Endodermal cell (in vitro differentiated cells): ENCODE measurements around the gene ZBTB16. TPM values are rescaled to one million over a fixed set of nuclear protein-coding genes. Genes with fewer than 3 reads are reported as not detected.

Experiments used
- DNase-seq: peaks from one replicate; pipeline ENCODE4 v3.0.0-alpha.2; 2017
- H3K27ac ChIP-seq: 2 replicates; pipeline ENCODE4 v1.5.1; 2013; ENCODE audit warnings: mild to moderate bottlenecking, low read depth, low read length, moderate library complexity
- H3K27me3 ChIP-seq: 2 replicates; pipeline ENCODE4 v1.6.1; 2013; ENCODE audit warnings: mild to moderate bottlenecking, low read length, moderate library complexity; ENCODE audit not compliant: insufficient read depth, control insufficient read depth, poor library complexity, severe bottlenecking
- H3K36me3 ChIP-seq: 2 replicates; pipeline ENCODE4 v1.7.0; 2013; ENCODE audit warnings: mild to moderate bottlenecking, low read length, moderate library complexity; ENCODE audit not compliant: control insufficient read depth, insufficient read depth
- H3K4me1 ChIP-seq: one replicate; pipeline ENCODE4 v1.7.0; 2013; ENCODE audit warnings: low read length; ENCODE audit not compliant: control insufficient read depth, insufficient read depth
- H3K4me3 ChIP-seq: 2 replicates; pipeline ENCODE4 v1.5.1; 2013; ENCODE audit warnings: mild to moderate bottlenecking, low read length, moderate library complexity
- H3K9ac ChIP-seq: 2 replicates; pipeline ENCODE4 v1.6.1; 2013; ENCODE audit warnings: mild to moderate bottlenecking, low read length, moderate library complexity; ENCODE audit not compliant: poor library complexity, severe bottlenecking; ENCODE audit errors: extremely low read depth
- H3K9me3 ChIP-seq: 2 replicates; pipeline ENCODE4 v1.6.1; 2013; ENCODE audit warnings: mild to moderate bottlenecking, low read length, moderate library complexity; ENCODE audit not compliant: control insufficient read depth
- H3K27ac Mint-ChIP-seq: 2 replicates; pipeline ENCODE4 v1.8.0; 2020; ENCODE audit warnings: mixed read lengths
- H3K27me3 Mint-ChIP-seq: 2 replicates; pipeline ENCODE4 v1.8.0; 2021; ENCODE audit warnings: mild to moderate bottlenecking, mixed read lengths; ENCODE audit not compliant: insufficient read depth
- H3K36me3 Mint-ChIP-seq: 2 replicates; pipeline ENCODE4 v1.8.0; 2020; ENCODE audit warnings: low read depth, mixed read lengths
- H3K4me1 Mint-ChIP-seq: 2 replicates; pipeline ENCODE4 v1.8.0; 2020; ENCODE audit warnings: mixed read lengths
- H3K4me3 Mint-ChIP-seq: 2 replicates; pipeline ENCODE4 v1.8.0; 2020; ENCODE audit warnings: mild to moderate bottlenecking, moderate library complexity, mixed read lengths
- H3K9me3 Mint-ChIP-seq: 2 replicates; pipeline ENCODE4 v1.8.0; 2020; ENCODE audit warnings: mild to moderate bottlenecking, mixed read lengths
- CTCF ChIP-seq: fragments of 200-600 bp; sonication (generic); conservative IDR thresholded peaks from 2 replicates; pipeline ENCODE4 v1.5.0; 2021; ENCODE audit warnings: antibody characterized with exemption, mild to moderate bottlenecking
- WGBS, 2 experiments: methylation state at CpG; one replicate each; pipeline versions ENCODE4 v1.1.5 to v1.1.7; 2013; ENCODE audit warnings: missing lambda C conversion rate in 2 of 2, mixed read lengths in 1 of 2; ENCODE audit not compliant: insufficient coverage in 1 of 2, insufficient read length in 1 of 2; 5-methylcytosine and 5-hydroxymethylcytosine counted together
- total RNA-seq, 2 donors: library from RNA; stranded (reverse); fragmentation: NEBNext Ultra II Directional in 1 of 2; extraction: Animal tissue kit (Norgen Biotek cat#: 25700) in 1 of 2; gene quantifications; 2 replicates in 1 of 2; 3 replicates in 1 of 2; pipeline ENCODE4 v1.2.1, GENCODE V29; 2021

Gene ZBTB16
- total RNA-seq, 2 donors from 2014 or later = 4.1 to 5.8 TPM

GRCh38 chr11:114167355-114167754 is 107.8 kb downstream of the ZBTB16 start:
- Histone ChIP-seq H3K36me3 (no peaks in the 10 kb centered on the region), H3K27ac (peak overlapping the region; percentile 62), H3K4me1 (no peaks in the 10 kb centered on the region), H3K9me3 (no peaks in the 10 kb centered on the region), H3K27me3 (no peaks in the 10 kb centered on the region), H3K4me3 (no peak overlapping the region), H3K9ac (no peak overlapping the region)
- Mint-ChIP-seq H3K4me1 (no peaks in the 10 kb centered on the region), H3K4me3 (no peak overlapping the region), H3K9me3 (no peaks in the 10 kb centered on the region), H3K36me3 (no peaks in the 10 kb centered on the region), H3K27me3 (peaks cover 5% of the 10 kb centered on the region), H3K27ac (no peak overlapping the region)
- DNase-seq = no peak
- no peak for TF ChIP-seq CTCF
- WGBS, 2 experiments = 67 to 82% methylated on average over 1 to 4 of the region's 5 CpGs

DNA sequence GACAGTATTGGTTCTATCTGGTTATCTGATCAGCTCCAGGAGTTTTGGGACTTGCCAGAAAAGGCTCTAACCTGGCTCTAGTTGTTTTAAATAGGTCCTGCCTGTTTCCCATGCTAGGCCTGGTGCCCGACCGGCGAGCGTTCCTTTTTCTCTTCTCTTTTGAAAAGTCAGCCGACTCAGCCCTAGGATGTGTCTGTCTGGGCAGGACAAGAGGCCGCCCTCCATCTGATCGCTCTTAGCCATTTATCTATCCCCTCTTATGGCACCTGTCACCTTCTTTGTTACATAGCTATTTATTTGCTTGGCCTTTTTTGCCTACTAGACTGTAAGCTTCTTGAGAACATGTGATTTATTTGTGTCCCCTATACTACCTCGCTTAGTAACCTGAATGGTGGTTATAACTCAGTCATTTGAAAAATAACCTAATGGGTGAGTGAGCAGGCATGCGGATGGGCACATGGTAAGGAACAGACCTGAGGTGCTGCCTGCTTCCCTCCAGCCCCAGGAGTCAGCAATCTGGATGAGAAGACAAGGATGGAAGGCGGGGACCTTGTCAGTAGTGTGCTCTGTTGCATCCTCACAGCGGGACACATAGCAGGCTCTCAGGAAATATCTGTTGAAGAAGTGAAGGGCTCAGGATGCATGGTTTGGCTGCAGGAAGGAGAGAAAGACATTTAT is 108.4 kb downstream of the ZBTB16 start:
- H3K27me3 ChIP-seq = no peaks in the 10 kb centered on the region
- H3K27ac ChIP-seq = peak overlapping the region; percentile 62
- no peaks in the 10 kb centered on the region for H3K9me3 ChIP-seq
- no peak for DNase-seq
- H3K9ac ChIP-seq = no peak overlapping the region
- TF ChIP-seq CTCF = no peak
- H3K27me3 Mint-ChIP-seq = peaks cover 4% of the 10 kb centered on the region
- H3K27ac Mint-ChIP-seq = no peak overlapping the region
- H3K36me3 ChIP-seq = no peaks in the 10 kb centered on the region
- no peaks in the 10 kb centered on the region for H3K9me3 Mint-ChIP-seq
- no peaks in the 10 kb centered on the region for H3K4me1 ChIP-seq
- 80 to 90% methylated on average over 10 to 11 of the region's 11 CpGs for WGBS, 2 experiments
- H3K4me3 Mint-ChIP-seq = no peak overlapping the region
- H3K36me3 Mint-ChIP-seq = no peaks in the 10 kb centered on the region
- H3K4me3 ChIP-seq = no peak overlapping the region
- H3K4me1 Mint-ChIP-seq = no peaks in the 10 kb centered on the region

DNA sequence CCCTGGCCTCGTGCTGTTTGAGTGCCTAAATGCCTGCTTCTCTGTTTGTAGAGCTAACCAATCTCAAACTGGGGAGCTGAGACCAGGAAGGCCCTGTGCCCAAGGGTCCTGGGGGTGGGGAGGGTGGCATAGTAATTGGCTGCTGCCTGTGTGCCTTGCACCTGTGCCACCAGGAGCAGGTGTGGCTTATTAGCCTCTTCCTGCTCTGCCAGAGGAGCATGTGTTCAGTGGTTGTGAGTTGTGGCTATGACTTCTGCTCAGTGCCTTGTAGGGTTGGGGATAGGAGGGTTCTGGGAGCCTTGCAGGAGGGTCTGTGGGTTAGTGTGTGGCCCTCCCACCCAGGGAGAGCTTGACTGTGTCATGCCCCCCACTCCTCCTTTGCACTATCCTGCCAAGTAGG is 109.2 kb downstream of the ZBTB16 start:
- Mint-ChIP-seq H3K4me1 (no peaks in the 10 kb centered on the region), H3K27ac (no peak overlapping the region), H3K4me3 (no peak overlapping the region), H3K9me3 (no peaks in the 10 kb centered on the region), H3K27me3 (peaks cover 4% of the 10 kb centered on the region), H3K36me3 (no peaks in the 10 kb centered on the region)
- 88% methylated on average over 1 of the region's 1 CpG; no CpG with 5 or more reads in 1 of the 2 experiments for WGBS, 2 experiments
- no peak overlapping the region for H3K4me3 ChIP-seq
- H3K27ac ChIP-seq = no peak overlapping the region
- H3K36me3 ChIP-seq = no peaks in the 10 kb centered on the region
- H3K27me3 ChIP-seq = no peaks in the 10 kb centered on the region
- no peaks in the 10 kb centered on the region for H3K9me3 ChIP-seq
- no peak for TF ChIP-seq CTCF
- H3K4me1 ChIP-seq = no peaks in the 10 kb centered on the region
- H3K9ac ChIP-seq = no peak overlapping the region
- DNase-seq = no peak
